Stimulated activated CD8-positive, alpha-beta memory T cell treated with anti-CD3 and anti-CD28 coated beads, Interleukin-7, amount 100 ng/mL, for 48 hours (primary cell): ENCODE results near the gene HPN.
"Not testable (repeated sequence)": the region's sequence is repeated elsewhere in the genome, so short reads cannot be mapped to it uniquely, and the experiment has no call there.

Source experiments
- DNase-seq, 2 donors: peaks; one replicate each; pipeline ENCODE4 v3.0.0-alpha.2; 2020; ENCODE audit warnings: low read depth in 1 of 2; ENCODE audit errors: extremely low read depth in 1 of 2

Gene HPN

GRCh38 chr19:35041548-35042055 is at the start of gene HPN:
HPN (plus strand) TSS chr19:35041721; CDS start chr19:35042507, 786 bp downstream.
- DNase-seq, result no peak

- DNase-seq, result not testable (repeated sequence)
These were observed 48.9 kb upstream of the HPN start for GRCh38 chr19:34992582-34992981.

- DNase-seq, result no peak
These were observed 47.3 kb upstream of the HPN start for GRCh38 chr19:34994286-34994642.

GRCh38 chr19:34994643-34995541 is 46.6 kb upstream of the HPN start:
- no peak for DNase-seq

DNA sequence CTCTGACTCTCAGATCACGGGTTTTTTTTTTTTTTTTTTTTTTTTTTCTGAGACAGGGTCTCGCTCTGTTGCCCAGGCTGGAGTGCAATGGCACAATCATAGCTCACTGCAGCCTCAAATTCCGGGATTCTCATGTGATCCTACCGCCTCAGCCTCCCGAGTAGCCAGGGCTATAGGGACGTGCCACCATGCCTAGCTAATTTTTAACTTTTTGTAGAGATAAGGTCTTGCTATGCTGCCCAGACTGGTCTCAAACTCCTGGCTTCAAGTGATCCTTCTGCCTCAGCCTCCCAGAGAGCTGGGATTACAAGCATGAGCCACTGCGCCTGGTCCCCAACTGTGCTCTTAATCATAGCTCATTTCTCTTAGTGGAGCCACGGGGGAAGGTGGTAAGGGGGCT is 46.0 kb upstream of the HPN start:
- DNase-seq, result no peak

GRCh38 chr19:34997071-34997617 is 44.4 kb upstream of the HPN start:
- DNase-seq, result no peak

- not testable (repeated sequence) for DNase-seq
These were observed 43.3 kb upstream of the HPN start for GRCh38 chr19:34998224-34998623.

DNA sequence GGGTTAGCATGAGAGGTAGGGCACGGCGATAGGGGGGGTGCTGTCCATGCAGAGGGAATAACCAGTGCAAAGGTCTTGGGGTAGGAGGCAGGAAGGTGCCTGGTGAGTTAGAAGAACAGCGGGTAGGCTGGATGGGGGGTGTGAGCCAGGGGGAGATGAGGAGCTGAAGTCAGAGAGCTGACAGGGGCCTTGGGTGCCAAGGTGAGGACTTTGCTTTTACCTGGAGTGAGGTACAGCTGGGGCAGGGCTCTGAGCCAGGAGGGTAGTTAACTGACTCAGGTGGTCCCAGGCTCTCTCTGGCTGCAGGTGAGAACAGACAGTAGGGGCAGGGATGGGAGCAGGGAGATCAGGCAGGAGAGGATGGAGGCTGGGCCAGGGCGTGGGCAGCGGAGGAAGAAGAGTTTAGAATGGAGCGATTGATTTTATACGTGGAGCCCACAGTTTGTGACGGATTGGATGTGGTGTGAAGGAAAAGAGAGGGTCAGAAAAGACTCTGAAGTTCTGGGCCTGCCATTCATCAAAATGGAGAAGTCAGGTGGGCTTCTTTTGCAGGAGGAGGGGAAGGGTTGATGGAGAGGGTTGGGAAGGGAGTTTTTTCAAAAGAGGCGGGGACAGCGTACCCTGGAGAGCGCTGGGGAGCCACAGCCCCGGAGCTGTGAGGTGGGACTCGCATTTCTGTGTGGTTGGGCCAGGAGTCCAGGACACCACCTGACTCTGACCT is 42.6 kb upstream of the HPN start:
- no peak for DNase-seq

GRCh38 chr19:34999498-35000337 is 41.8 kb upstream of the HPN start, which contains the start of gene GRAMD1A:
GRAMD1A (plus strand) TSS chr19:35000323; CDS start chr19:35000479, 156 bp downstream.
- peak; percentile 54 to 63 for DNase-seq

GRCh38 chr19:35000338-35000646 is 41.2 kb upstream of the HPN start:
- DNase-seq, result no peak

GRCh38 chr19:35000647-35001501 is 40.6 kb upstream of the HPN start:
- DNase-seq, result peak in 1 of 2 donors; percentile 62

DNA sequence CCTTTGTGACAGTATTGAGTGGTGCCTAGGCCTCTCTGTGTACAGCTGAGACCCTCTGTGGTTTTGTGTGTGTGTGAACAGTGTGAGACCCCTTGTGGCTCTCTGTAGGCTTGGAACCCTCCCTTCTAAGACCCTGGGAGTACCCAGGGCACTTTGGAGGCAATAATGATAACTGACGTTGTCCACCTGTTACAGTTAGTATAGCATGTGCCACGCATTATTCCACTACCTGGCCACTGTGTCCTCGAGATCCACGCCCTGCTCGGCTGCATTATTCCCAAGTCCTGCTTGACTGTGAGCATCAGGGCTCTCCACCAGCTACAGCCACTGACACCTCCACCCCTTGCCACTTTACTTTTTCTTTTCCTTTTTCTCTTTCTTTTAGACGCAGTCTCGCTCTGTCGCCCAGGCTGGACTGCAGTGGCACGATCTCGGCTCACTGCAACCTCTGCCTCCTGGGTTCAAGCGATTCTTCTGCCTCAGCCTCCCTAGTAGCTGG is 39.4 kb upstream of the HPN start:
- DNase-seq, result no peak

DNA sequence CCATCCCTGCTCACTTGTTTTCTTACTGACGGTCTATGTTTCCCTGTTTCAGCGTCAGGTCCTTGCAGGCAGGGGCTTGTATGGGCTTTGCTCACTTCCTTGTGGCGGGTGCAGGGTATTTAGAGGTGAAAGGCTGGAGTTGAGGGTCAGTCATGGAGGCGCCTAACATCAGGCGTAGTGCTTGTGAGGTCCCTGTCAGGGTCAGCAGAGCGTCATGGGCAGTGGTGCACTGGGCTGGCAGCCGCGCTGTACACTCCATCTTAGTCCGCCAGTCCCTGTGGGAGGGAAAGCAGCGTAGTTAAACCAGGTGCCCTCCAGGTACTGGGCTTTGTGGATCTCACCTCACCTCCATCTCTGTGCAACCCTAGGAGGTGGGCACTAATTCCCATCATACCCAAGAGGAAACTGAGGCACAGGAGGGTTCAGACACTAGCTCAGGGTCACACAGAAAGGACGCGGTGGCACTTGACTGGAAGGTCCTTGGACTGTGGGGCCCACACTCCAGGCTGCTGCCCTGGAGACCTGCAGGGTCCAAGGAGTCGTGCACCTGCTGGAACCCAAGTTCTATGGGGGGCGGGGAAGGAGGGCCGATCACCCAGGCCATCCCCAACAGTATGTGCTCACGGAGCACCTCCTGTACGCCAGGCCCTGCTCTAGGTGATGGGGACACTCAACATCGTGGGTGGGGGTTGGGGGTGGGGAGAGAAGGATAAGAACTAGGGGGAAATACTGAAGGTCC is 36.8 kb upstream of the HPN start:
- no peak for DNase-seq

DNA sequence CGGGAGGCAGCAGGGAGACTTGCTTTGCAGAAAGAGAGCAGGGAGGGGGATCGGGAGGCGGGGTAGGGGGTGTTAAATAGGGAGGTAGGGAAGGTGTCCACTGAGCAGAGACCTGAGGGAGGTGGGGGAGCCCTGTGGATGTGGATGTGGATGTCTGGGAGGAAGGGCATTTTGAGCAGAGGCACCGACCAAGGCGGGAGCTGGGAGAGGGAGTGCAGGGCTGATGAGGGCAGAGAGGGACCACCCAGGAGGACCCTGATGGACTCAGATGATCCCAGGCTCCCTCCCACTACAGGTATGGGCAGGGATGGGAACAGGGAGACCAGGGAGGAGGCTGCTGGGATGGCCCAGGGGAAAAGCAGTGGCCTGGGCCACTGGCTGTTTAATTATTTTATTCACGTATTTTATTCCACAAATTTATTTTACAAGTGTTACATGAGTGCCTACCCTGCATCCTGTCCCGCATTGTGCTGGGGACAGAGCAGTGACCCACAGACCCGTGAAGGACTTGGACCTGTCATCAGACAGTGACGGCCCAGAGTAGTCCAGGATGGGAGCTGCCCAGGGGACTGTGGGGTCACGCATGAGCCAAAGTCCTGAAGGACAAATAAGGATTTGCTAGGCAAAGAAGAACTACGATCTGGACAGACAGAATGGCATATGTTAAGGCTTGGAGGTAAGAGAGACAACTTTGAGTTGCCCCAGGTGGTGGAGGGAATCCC is 36.1 kb upstream of the HPN start:
- DNase-seq, result no peak

GRCh38 chr19:35006007-35006341 is 35.5 kb upstream of the HPN start:
- not testable (repeated sequence) for DNase-seq

GRCh38 chr19:35006342-35006998 is 35.1 kb upstream of the HPN start:
- no peak for DNase-seq

DNA sequence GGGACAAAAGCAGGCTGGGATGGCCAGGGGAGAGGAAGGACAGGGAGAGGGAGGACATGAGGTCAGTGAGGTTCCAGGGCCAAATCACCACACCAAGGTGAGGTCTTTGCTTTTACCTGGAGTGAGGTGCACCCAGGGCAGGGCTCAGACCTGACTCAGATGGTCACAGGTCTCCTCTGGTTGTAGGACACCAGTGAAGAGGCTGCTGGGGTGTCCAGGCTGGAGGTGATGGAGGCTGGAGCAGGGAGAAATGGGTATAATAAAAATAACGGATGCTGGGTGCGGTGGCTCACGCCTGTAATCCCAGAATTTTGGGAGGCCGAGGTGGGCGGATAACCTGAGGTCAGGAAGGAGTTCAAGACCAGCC is 34.5 kb upstream of the HPN start:
- no peak for DNase-seq

- DNase-seq, result not testable (repeated sequence)
These were observed 34.1 kb upstream of the HPN start for GRCh38 chr19:35007427-35007826.
